22Rv1 (cell line): ENCODE measurements around the gene DDX31.

Experiments used
- ZFX ChIP-seq: fragments of 450-650 bp; IDR thresholded peaks from 2 replicates; pipeline ENCODE4 v1.6.1; 2017; ENCODE audit warnings: antibody characterized with exemption, borderline replicate concordance
- TF ChIP-seq, protein P1 (sequence below): fragments of 450-650 bp; IDR thresholded peaks from 2 replicates; pipeline ENCODE4 v1.5.1; 2017; ENCODE audit warnings: mild to moderate bottlenecking

DNA sequence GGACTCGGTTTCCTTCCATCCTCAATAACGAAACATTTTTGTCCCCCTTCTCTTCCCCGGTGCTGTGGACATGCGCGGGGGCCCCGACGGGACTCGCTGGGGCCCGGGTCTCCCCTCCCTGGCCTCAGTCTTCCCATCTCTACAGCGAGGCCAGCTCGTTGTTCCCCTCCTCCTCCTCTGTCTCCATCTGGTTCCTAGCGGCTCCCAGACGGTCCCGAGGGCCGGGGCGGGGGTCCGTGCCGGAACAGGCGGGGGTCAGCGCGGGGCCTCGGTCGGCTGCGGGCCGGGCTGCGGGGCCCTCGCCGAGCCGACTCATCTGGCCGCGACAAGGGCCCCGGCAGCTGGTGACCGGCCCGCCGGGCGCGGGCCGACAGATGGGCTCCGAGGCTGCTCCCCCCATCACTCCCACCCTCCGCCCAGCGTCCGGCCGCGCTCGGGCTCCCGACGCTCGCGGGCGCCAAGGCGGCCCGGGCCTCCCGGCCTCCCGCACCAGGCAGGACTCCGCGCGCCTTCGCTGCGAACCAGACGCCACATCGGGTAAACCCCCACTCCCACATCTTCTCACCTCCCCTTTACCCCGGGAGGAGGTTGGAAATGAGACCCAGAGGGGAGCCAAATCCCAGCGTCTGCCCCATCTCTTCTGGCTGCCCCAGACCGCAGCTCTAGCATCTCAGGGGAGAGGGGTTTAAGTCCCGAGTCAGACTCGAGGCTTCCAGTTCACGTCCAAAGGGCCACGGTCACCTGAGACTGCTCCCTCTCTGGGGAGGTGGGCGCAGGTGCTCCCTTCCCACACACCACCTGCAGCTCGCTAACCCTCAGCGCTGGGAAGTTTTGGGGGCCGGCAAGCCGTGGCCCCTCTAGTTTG lies 79.2 kb downstream of the DDX31 start:
- TF ChIP-seq, protein P1, sequence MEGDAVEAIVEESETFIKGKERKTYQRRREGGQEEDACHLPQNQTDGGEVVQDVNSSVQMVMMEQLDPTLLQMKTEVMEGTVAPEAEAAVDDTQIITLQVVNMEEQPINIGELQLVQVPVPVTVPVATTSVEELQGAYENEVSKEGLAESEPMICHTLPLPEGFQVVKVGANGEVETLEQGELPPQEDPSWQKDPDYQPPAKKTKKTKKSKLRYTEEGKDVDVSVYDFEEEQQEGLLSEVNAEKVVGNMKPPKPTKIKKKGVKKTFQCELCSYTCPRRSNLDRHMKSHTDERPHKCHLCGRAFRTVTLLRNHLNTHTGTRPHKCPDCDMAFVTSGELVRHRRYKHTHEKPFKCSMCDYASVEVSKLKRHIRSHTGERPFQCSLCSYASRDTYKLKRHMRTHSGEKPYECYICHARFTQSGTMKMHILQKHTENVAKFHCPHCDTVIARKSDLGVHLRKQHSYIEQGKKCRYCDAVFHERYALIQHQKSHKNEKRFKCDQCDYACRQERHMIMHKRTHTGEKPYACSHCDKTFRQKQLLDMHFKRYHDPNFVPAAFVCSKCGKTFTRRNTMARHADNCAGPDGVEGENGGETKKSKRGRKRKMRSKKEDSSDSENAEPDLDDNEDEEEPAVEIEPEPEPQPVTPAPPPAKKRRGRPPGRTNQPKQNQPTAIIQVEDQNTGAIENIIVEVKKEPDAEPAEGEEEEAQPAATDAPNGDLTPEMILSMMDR: no peak
- no peak for TF ChIP-seq ZFX
